GM18870 (cell line): ENCODE measurements around the gene SLC1A7.
"Not testable (repeated sequence)": the region's sequence is repeated elsewhere in the genome, so short reads cannot be mapped to it uniquely, and the experiment has no call there.

Experiments used
- ATAC-seq: cut with Tn5 transposase; IDR thresholded peaks from one replicate; pipeline ENCODE4 v1.9.1; 2021; ENCODE audit warnings: moderate library complexity; ENCODE audit not compliant: unreplicated experiment

SLC1A7 gene

DNA sequence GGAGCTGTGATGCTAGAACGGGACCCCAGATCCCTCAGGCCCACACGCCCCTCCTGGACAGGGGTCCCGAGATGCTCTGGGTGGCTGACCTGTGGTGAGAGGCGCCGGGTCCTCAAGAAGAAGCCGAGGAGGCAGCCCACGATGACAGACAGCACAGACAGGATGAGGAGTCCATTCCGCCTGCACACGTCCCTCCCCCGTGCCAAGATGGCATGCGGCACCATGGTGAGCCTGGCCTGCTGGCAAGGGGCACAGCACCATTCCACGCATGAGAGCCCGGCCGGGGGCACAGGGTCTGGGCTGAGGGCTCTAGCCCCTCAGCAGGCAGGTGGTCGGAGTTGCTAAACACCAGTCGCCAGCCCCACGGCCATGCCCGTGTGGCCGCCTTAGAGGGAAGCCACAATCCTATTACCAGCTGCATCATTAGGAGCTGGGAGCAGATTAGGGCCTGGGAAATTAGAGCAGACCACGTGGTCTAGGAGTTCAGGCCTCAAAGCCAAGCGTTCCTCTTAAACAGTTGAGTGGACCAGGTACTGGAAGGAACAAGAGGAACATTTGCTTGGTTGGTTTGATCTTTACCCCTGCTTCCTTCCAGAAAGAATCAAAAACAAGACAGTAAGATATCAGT, at the start of gene SLC1A7:
Gene SLC1A7 (minus strand): TSS at position 413 of the 628 bp plus-strand sequence. CDS start 189 bp downstream, at position 224.
- no peak for ATAC-seq

DNA sequence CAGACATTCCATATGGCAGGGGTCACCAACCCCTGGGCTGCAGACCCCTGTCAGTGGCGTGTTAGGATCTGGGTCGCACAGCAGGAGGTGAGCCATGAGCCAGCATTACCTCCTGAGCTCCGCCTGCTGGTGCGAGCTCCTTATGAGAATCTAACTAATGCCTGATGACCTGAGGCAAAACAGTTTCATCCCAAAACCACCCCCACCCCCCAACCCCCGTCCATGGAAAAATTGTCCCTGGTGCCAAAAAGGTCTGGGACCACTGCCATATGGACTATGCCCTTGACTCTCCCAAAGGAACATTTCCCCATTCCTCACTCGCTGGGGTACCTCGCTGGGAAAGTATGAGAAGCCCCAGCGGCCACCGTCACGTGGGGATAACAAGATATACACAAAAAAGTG, 47.8 kb upstream of the SLC1A7 start:
- no peak for ATAC-seq

GRCh38 chr1:53189061-53189460, 46.6 kb upstream of the SLC1A7 start:
- ATAC-seq: no peak

DNA sequence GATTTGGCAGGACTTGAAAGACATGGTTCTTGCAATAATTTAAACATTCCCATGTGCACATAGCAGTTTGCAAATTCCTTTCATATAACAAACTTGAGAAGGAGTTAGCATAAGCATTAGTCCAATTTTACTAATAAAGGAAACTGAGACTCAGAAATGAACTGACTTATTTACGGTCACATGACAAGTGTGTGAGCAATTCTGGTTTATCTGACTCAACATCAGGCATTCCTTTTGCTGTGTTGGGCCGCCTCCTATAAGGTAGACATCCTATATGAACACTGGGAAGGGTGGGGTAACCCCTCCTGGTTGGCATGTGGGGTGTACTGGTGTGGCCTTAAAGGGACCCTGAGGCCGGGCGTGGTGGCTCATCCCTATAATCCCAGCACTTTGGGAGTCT, 45.7 kb upstream of the SLC1A7 start:
- ATAC-seq: no peak

GRCh38 chr1:53187401-53187800, 45.0 kb upstream of the SLC1A7 start:
- ATAC-seq: no peak

DNA sequence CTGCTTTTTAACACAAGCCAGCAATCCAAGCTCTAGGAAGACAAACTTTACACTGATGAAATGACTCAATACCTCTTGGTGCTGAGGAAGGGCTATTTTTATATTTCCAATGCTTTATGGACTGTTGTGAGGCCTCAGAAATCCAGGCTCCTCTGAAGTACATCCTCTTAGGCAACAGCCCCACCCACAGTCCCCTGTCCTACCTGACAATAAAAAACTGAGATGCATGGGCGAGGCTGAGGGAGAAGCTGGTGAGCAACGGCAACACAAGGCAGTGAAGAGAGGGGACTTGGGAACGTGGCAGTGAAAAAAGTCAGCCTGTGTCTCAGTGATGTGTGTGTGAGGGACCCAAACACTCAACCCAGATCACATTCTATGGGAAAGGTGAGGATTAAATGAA, 44.1 kb upstream of the SLC1A7 start:
- ATAC-seq: no peak

DNA sequence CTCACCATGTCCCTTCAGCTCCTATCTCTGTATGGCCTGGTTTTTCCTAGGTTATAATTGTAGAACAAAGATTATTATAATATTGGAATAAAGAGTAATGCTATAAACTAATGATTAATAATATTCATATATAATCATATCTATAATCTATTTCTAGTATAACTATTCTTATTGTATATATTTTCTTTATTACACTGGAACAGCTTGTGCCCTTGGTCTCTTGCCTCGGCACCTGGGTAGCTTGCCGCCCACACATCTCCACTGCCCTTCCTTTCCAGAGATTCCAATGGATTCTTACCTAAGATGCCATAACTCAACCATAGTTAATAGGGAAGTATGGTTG, 43.5 kb upstream of the SLC1A7 start:
- not testable (repeated sequence) for ATAC-seq

GRCh38 chr1:53183095-53183990, 40.9 kb upstream of the SLC1A7 start:
- ATAC-seq: no peak

DNA sequence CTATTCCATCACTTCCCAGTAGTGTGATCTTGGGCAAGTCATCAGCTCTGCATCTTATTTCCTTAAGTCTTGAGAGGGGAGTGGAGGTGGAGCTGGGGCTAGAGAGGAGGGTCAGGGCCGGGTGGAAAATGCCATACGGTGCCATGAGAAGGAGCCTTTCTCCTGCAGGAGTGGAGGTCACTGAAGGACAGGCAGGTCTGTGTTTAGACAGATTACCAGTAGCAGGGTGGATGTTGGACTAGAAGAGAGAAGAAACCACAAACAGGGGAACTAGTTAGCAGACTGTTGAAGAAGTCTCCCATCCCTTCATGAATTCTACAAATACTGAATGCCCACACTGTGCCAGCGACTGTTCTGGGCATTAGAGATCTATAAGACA, 40.3 kb upstream of the SLC1A7 start:
- no peak for ATAC-seq

DNA sequence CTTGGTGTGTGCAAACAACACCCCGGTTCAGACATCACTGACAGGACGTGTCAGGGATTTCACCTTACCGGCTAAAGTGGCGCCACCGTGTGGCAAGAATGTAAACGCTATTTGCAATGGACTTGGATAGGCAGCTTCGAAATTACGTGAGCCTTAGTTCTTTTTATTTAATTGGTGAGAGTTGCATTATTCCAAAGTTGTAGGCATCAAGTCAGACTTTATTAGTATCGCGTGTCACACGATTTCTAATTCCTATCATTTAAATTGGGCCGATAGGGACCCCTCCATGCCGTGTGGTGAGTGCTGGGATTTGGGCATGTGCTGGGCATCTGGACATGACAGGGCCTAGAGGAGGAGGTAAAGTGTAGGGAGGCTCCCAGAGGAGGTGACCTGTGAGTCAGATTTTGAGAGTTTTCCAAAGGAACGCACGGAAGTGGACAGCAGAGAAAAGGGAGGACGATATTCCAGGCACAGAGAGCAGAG, 39.7 kb upstream of the SLC1A7 start:
- ATAC-seq: no peak

GRCh38 chr1:53180951-53181350, 38.5 kb upstream of the SLC1A7 start:
- no peak for ATAC-seq

DNA sequence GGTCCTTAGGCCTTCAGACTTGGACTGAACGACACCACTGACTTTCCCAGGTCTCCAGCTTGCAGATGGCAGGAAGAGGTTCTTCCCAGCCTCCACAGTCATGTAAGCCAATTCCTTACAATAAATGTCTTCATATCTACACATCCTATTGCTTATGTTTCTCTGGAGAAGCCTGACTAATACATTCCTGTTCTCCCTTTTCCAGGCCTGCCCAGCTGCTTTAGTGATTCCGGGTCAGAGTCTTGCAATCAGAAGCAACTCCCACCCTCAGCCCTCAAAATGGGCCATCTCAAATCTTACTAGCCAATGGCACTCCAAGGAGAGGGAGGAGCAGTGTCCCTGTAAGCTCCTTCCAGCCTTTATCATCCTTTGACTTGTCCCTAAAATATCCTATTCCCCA, 37.8 kb upstream of the SLC1A7 start:
- ATAC-seq: no peak

DNA sequence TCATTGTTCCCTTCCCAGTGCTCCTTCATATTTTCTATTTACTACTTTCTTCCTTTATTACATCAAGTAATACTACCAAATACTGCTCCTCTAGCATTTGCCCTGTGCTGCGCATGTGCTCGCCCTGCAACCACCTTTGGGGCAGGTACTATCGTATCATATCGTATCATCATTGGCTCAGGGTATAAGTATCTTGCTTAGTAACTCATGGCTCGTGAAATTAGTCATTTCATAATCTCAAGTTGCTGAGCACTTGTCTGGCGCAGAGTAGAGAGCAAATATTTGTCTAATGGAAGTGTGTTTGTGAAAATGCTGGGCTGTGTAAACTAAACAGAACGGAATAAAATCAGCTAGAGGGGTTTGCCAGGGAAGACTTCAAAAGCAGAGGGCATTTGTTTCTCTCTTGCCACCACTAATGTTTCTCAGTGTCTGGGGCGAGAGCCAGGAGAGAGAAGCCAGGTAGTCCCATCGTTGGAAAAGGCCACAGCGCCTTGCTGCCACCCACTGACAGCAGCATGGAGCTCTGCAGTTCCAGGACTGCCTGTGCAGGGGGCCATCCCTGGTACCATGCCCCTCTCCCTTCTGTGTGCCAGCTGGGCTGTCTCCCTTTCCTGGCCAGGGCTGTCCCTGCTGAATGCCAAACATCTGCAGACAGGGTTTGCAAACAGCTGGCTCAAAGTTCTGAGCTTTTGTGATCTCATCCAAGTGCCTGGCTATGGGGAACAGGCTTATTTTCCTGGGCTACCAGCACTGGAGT, 34.2 kb upstream of the SLC1A7 start:
- no peak for ATAC-seq

DNA sequence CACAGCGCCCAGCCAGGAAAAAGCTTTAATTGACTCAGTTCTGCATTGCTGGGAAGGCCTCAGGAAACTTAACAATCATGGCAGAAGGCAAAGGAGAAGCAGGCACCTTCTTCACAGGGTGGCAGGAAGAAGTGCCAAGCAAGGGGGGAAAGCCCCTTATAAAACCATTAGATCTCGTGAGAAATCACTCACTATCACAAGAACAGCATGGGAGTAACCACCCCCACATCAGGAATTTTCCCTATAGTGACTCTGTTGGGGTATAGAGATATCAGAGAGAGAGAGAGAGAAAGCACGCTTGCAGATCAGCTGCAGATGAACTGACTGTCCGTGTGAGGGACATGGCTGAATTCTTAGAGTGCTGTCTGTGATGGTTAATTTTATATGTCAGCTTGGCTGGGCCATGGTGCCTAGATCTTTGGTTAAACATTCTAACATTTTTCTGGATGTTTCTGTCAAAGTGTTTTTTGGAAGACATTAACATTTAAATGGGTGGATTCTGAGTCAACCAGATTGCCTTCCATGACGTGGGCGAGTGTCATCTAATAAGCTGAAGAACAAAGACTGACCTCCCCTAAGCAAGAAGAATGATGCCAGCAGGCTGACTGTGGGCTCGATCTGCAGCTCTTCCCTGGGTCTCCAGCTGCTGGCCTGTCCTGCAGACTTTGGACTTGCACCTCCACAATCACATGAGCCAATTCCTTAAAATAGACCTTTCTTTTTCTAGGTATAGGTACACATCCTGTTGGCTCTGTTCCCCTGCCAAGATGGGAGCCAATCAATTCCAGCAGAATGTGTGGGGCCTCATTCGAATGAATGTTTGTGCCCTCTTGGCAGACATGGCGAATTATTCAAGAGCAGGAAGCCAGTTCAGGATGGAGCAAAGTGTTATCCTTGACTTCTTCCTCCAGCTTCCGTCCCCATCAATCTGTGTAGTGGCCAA, 32.8 kb upstream of the SLC1A7 start:
- no peak for ATAC-seq

DNA sequence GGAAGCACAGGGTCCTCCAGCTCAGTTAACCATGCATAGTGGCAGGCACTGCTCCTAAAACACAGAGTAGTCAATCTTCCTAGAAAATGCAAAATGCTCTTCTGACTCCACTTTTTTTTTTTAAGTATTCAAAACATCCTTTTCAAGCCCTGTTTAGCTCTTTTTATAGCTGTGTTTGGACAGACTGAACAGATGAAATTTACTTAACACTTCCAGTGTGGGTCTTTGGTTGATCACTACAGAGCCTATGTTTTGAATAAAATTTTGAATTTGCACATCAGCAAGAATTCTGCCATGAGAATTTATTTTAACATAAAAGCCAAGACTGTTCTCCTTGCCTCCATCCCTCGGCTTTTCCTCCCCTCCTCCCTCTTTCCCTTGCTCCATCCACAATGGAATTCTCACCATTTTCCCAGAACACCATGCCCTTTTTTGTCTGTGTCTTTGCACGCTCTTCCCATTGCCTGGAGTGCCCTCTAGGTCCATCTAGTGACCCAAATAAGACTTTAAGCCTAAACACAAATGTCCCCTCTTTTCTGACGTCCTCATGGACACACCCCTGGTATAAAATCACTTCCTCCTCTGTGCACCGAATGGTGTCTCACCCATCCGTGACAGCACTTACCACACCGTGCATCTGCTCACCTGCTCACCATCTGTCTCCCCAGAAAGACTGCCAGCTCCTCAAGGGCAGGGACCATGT, 30.1 kb upstream of the SLC1A7 start:
- no peak for ATAC-seq

GRCh38 chr1:53166912-53167311, 24.5 kb upstream of the SLC1A7 start:
- ATAC-seq: no peak

DNA sequence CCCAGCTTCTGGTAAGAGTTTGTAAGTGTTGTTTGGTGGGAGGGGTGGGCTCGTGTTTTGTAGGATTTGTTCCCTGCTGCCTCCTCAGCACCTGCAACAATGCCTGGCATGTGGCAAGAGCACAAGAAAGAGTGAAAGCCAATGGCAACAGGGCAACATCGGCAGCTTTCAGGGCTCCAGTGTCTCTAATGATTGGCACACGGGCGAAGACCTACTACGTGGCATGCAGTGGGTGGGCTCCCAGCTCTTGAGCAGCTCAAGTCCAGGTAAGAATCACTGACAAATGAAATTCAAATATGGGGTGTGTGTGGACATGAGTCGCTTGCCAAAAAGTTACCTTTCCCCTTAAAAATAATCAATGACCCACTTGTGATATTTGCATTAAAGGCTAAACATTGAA, 23.9 kb upstream of the SLC1A7 start:
- no peak for ATAC-seq

GRCh38 chr1:53165408-53165961, 23.0 kb upstream of the SLC1A7 start:
- ATAC-seq: no peak

- ATAC-seq: no peak
Measured at GRCh38 chr1:53163291-53163768, 20.9 kb upstream of the SLC1A7 start.
